KBM-7 (cell line): ENCODE results near the gene MED8.

Experiments used
- DNase-seq: peaks from one replicate; pipeline ENCODE4 v3.0.0-alpha.2; 2015
- in situ Hi-C: fragments of 300-500 bp; cut with MboI; formaldehyde crosslinking; loops from 2 replicates; pipeline ENCODE4 v1.14.3; 2020; ENCODE audit warnings: low sequenced_read_pairs, low pct_unique_long_range_greater_than_20kb, mixed read lengths

The MED8 gene, protein sequence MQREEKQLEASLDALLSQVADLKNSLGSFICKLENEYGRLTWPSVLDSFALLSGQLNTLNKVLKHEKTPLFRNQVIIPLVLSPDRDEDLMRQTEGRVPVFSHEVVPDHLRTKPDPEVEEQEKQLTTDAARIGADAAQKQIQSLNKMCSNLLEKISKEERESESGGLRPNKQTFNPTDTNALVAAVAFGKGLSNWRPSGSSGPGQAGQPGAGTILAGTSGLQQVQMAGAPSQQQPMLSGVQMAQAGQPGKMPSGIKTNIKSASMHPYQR

DNA sequence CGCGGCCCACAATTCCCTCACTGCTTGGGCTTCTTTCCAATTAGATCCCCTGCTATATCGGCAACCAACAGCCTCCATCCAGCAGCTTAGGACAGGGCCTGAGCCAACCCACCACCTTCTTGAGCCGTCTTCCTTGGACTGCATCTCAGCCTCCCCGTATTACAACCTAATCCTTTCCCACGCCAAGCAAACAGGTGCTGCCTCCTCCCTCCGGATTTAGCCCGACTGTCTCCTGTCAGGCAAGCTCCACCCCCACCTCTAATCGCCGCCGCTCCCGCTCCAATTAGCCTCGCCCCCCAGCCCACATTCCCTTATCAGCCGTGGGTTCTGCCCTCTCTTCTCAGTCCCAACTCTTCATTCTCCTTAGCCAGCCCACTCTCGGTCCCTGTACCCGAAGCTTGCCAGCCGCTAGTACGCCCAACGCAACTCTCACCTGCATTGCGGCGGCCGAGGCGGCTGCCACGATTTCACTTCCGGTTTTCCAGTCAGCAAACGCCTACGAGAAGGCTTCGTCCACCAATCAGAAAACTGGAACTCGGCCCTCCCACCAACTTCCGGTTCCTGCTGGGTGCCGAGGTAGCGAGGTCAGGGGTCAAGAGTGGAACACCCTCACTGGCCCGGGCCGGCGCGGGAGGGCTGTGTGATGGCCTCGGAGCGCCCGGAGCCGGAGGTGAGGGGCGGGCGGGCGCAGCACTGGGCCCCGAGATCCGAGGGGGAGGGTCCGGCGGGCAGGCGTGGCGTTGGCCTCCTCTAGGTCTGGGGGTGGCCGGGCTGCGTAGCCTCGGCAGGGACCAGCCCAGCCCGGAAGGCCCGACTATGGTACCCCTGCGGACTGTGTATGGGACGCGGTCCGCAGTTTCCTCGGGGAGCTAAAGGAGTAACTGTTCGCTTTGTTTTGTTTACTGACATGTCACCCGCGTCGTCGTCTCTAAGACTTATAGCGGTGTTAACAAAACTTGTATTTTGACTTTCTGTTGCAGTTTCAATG, at the start of gene MED8, which contains the start of gene SZT2:
Gene MED8, minus strand, starts transcription at position 475 of the 988 bp plus-strand sequence. Its CDS starts 36 bp downstream, at position 439.
Gene SZT2, plus strand, starts transcription at position 574 of the 988 bp plus-strand sequence. Its CDS starts 70 bp downstream, at position 644.
- in situ Hi-C loops: no loop called here
- peak; percentile 94 for DNase-seq

DNA sequence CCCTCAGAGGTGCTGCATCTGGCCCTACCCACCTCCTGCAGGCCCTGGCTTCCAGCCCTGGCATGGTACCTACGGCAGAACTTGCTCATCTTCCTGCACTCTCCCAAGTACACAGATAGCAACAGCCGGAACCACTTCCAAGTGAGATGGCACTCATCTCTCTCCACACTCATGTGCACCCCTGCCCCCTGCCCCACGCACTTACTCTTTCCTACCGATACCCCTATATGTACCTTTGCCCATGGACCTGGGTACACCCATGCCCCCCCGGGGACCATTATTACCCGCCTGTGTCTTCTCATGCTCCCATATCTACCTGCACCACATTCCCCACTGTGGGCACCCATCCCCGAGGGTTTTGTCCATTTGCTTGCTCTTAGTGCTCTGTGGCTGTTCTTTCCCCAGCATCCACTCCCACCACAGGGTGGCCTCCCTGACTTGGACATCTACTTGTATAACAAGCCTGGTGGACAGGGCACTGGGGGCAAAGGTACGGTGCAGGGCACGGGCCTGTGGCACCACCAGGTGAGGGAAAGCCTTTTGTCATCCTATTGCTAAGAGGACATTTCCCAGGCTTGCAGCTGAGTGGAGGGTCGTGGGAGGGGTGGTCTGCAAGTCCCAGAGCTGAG, 49.5 kb upstream of the MED8 start:
- in situ Hi-C loops: no loop called here
- DNase-seq: no peak

DNA sequence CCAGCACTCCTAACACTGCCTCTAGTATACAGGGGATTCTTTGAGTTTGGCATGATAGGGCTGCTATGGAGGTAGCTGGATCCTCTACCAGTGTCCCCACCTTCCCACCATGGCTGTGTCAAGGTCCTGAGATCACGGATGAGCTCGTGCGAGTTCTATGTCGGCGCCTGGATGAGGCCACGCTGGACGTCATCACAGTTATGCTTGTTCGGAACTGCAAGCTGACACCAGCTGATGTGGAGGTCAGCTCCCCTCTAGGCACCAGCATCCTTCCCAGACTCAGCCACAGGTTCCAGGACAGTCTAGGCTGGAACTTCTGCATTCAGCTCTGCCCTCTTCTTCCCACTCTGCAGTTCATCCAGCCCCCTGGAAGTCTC, 49.0 kb upstream of the MED8 start:
- in situ Hi-C loops: no loop called here
- no peak for DNase-seq

DNA sequence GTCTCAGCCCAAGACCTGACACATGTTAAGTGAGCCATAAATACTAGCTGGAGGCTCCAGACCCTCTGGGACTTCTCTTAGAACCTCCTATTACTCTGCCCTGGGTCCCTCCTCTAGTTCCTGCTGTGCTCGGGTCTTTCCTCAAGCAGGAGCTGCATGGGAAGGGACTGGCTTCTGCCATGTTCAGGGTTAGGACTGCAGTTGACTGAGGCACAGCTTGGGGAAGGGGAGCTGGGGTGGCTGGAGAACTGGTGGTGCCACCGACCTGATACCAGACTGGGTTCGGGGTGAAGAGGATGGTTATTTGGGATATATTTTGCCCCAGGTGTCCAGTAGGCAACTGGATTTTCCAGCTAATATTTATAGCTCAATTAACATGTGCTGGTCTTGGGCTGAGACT, 48.4 kb upstream of the MED8 start:
- DNase-seq: no peak
- in situ Hi-C loops: no loop called here

DNA sequence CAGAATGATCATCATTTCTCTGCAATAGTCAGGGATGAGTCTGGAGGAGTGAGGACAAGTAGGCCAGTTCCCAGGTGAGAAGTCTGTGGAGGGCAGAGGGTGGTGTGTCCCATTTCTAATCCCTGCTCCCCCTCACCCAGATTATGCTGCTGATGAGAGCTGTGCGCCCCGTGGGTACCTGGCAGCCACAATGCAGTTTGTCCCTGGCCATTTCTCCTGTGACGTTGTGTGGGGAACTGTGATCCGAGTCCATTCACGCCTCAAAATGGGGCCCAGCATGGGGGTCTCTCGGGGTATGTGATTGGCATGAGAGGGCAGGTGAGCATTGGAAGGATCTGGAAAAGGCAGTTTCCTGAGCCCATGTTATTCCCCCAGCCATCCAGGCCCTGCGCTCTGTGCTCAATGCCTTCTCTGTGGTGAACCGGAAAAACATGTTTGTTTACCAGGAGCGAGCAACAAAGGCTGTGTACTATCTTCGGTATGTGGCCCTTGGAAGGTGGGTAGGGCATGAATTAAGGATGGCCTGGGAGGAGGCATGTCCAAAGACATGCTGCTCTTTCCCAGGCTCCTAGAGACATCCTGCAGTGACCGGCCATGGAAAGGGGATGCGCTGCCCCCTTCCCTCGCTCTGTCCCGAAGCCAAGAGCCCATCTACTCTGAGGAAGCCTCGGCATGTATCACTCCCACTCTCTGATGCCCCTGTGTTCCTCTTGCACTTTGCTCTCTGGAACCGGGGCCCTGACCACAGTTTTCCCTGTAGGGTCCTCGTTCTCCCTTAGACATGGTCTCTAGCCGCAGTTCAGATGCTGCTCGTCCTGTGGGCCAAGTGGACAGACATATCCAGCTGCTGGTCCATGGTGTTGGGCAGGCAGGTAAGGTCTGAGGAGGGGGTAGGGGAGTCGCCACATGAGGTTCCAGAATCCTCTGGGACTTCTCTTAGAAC, 47.7 kb upstream of the MED8 start:
- no peak for DNase-seq
- in situ Hi-C loops: no loop called here

DNA sequence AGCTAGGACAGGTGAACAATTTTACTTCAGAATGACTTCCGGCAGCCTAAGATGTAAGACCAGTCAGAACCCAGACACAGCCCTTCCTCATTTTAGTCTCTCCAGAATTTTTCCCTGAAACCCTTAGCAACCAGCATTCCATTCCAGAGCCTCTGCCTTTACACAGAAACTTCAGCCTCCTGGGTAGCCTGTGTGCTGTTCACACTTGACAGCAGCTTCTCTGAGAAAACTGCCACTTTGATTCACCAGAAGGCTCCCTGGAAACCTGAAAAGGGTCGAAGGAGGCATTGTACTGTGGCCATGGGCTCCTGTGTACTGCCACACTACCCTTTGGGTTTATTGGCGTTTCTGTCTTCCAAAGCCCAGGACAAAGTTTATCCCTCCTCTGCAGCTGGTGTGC, 46.8 kb upstream of the MED8 start:
- no peak for DNase-seq
- in situ Hi-C loops: no loop called here

DNA sequence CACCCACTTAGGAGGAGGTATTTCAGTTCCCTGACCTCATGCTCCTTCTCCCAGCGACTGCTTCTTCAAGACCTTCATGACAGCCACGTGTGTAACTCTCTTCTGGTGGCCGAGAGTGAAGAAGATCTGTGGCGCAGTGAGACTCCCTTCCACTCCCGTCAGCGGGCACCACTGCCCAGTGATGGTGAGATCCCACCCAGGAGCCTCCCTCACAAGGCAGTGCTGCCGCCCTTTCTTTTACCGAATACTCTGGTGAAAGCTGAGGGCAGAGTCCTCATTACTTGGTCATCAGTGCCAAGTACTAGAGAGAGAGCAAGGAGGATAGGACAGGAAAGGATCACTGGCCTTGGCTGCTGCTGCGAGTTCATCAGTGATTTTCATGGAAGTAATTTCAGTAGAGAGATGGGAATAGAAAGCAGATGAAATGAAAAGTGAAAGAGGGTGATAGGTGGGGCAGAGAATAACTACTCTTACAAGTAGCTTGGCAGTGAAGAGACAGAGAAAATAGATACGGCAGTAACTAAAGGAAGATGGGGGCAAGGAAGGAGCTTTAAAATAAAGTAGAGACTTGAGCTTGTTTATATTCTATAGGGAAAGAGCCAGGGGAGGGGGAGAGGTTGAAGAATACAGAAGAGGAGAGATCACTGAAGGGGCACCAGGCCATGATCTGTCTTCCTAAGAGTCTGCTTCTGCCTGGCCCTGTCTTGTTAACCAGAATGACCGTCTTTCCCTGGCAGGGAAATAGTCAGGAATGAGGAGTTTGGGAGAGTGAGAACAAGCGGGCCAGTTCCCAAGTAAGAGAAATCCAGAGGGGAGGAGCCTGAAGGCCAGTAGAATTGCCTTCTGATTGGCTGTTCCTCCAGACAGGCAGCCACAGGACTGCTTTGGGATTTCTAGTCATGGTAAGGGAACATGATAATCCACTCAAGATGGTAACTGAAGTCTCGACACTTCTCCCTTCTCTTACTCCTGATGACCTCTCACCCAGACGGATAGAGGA, 45.8 kb upstream of the MED8 start:
- DNase-seq: no peak
- in situ Hi-C loops: no loop called here

DNA sequence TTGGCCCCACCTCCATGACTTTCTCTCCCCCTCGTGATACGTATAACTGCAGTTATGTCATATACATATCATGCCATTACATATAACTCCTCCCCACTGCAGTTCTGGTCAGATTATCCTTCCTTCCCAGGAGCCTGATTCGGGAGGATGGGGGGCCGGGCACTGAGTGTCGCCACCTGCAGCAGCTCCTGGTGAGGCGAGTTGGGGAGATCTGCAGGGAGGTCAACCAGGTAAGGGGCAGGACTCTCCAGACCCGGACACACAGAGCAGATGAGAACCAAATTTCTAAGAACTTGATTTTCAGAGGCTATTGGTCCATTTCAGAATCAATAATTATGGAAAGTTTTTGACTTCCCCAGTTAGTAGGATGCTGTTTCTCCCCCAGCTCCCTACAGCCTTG, 44.7 kb upstream of the MED8 start:
- DNase-seq: no peak
- in situ Hi-C loops: no loop called here

DNA sequence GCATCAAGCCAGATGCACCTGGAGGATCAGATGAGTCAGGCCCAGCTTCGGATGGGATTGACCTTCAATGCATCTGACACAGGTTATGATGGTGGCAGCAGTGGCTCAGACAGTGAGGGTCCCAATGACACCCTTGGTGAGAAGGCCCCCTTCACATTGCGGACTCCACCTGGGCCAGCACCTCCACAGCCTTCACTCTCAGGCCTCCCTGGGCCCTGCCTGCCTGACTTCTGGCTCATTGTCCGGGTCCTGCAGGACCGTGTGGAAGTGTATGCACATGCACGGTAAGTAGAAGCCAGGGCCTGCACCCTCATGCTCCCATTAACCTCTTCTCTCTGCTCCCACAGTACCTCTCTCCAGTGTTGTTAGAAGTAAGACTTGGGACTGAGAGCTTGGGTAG, 43.3 kb upstream of the MED8 start:
- in situ Hi-C loops: no loop called here
- no peak for DNase-seq

DNA sequence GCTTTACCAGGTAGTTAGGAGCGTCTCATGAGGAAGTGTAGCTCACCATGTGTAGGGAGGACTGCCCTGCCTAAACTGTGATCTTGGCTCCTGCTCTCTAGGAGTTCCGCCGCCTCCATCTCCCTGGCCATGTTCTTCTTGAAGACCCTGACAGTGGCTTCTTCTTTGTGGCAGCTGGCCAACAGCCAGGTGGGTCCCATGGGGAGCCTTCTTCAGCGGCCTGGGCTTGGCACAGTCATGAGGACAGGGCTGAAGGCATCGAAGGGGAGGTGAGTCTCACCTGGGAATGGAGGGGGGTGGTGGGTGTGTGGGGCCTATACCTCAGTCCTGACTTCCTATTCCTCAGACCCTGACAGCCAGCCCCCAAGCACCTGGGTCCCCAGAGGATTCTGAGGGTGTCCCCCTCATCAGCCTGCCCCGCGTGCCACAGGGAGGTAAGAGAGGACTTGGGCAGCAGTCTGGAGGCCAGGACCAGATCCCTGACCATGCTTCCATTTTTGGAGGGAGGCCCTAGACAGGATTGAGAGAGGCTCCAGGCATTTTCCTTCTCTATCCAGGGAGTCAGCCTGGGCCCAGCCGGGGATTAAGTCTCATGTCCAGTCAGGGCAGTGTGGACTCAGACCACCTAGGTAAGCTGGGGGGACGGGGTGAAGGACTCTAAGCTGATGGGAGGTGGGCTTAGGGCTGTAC, 42.7 kb upstream of the MED8 start:
- no peak for DNase-seq
- in situ Hi-C loops: no loop called here

DNA sequence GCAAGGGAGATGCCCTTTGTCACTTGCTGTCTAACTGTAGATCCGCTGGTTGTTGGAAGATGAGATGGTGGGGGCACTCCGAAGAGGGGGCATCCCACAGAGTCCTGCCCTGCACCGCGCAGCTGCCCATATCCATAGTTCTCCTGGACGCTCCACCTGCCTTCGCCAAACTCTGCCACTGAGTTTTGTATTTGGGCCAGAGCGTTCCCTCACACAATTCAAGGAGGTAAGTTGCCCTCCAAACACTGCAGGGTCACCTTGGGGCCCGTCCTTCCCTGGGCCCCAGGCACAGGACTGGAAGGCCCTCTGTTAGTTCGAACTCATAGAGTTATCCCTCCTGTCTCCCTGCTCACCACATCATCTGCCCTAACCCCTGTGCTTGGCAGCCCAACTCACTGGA, 42.1 kb upstream of the MED8 start:
- in situ Hi-C loops: no loop called here
- no peak for DNase-seq

DNA sequence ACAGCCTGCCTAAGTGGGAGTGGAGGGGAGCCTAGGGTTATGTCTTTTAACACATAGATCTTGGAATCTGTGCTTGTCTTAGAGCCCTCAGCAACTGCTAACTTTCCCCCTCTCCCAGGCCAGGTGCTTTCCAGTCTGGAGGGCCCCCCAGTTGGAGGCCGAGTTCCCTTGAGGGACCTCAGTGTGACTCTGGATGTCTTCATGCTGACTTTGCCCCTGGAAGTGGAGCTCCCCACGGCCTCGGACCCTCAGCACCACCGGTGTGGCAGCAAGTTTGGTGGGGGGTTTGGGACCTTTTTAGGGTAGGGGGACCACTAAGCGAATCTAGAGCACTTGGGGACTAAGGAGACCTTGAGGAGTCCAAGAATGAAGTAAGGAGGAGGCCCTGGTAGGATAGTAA, 41.2 kb upstream of the MED8 start:
- DNase-seq: no peak
- in situ Hi-C loops: no loop called here

DNA sequence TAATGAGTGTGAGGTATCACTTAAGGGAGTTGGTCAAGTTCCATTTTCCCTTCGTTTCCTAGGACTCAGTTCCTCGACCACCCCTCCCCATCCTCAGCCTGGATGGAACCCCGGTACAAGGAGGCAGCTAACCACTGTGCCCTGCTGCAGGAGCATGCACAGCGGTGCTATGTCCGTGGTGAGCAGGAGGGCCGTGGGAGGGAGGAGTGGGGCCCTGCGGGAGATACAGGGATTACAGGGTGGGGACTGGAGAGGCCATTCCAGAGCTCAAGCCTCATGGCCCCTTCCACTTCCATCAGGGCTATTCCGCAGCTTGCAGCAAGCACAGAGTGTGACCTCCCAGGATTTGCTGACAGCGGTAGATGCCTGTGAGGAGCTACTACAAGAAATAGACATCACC, 38.3 kb upstream of the MED8 start:
- in situ Hi-C loops: loop anchor here (10.0 kb wide), 1 partner anchor 193 kb away; no protein-coding TSS in a partner anchor
- DNase-seq: no peak

DNA sequence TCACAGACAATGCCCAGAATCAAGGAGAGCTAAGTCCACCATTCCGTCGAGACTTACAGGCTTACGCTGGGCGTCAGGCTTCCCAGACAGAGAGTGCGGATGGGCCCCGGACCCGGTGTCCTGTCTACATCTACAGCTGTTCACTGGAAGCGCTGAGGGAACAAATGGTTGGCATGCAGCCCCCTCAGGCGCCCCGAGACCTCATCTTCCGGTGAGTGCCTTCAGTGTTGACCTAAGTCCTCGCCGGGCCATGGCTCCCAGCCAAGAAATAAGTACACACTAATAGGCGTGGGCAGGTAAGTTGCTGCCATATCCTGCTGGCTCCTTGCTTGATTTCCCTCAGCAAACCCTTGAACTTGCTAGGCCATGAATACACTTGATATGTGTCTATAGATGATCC, 37.9 kb upstream of the MED8 start:
- in situ Hi-C loops: loop anchor here (10.0 kb wide), 1 partner anchor 193 kb away; no protein-coding TSS in a partner anchor
- DNase-seq: no peak

DNA sequence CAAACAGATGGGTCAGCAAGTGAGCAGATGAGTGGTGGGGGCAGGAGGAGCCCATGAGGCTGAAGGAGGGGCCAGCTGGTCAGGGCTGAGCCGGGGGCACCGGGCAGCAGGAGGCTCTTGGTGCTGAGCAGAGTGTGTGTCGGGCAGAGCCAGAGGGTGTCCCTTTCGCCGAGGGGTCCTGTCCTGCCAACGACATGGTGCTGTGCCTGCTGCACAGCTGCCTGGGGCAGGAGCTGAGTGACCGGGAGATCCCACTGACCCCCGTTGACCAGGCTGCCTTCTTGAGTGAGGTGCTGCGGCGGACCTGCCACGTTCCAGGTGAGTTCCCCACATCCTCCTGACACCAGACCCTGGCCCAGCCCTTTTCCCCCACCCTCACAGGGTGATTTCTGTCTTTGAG, 36.6 kb upstream of the MED8 start:
- in situ Hi-C loops: loop anchor here (10.0 kb wide), 1 partner anchor 191 kb away; no protein-coding TSS in a partner anchor
- no peak for DNase-seq

DNA sequence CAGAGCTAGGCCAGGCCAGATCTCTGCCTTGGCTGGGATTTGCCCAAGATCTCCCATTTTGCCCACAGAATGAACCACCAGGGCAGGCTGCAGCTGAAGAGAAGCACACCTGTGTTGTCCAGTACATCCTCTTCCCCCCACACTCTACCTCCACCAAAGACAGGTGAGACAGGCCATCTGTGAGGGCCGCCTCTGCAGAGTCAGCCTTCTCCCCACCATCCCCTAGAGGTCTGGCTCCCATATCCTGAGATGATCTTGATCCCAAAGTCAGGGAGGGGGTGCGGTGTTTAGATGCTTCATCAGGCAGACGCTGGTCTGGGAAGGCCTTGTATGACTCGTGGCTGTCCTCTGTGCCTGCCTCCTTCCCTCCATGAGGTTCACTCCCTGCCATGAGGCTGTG, 35.4 kb upstream of the MED8 start:
- in situ Hi-C loops: loop anchor here (10.0 kb wide), 1 partner anchor 190 kb away; no protein-coding TSS in a partner anchor
- DNase-seq: no peak
